Nephron progenitor cell (in vitro differentiated cells): ENCODE data around the gene TRAFD1.

Experiments
- DNase-seq: peaks from one replicate; pipeline ENCODE4 v3.0.0; 2021
- H3K27ac Mint-ChIP-seq: 2 replicates; pipeline ENCODE4 v1.8.0; 2021; ENCODE audit warnings: mild to moderate bottlenecking, moderate library complexity, mixed read lengths
- H3K27me3 Mint-ChIP-seq: 2 replicates; pipeline ENCODE4 v1.8.0; 2021; ENCODE audit warnings: mild to moderate bottlenecking, low read depth, mixed read lengths; ENCODE audit not compliant: poor library complexity
- H3K36me3 Mint-ChIP-seq: 2 replicates; pipeline ENCODE4 v1.8.0; 2021; ENCODE audit warnings: low read depth, mixed read lengths
- H3K4me1 Mint-ChIP-seq: 2 replicates; pipeline ENCODE4 v1.8.0; 2021; ENCODE audit warnings: mixed read lengths
- H3K4me3 Mint-ChIP-seq: 2 replicates; pipeline ENCODE4 v1.8.0; 2021; ENCODE audit warnings: mild to moderate bottlenecking, moderate library complexity, mixed read lengths
- H3K9me3 Mint-ChIP-seq: 2 replicates; pipeline ENCODE4 v1.8.0; 2021; ENCODE audit warnings: mild to moderate bottlenecking, moderate library complexity, mixed read lengths
- TF ChIP-seq, protein P1 (sequence below): fragments of 200-600 bp; sonication (generic); IDR thresholded peaks from 2 replicates; pipeline ENCODE4 v1.5.0; 2021; ENCODE audit warnings: antibody characterized with exemption

Gene TRAFD1

DNA sequence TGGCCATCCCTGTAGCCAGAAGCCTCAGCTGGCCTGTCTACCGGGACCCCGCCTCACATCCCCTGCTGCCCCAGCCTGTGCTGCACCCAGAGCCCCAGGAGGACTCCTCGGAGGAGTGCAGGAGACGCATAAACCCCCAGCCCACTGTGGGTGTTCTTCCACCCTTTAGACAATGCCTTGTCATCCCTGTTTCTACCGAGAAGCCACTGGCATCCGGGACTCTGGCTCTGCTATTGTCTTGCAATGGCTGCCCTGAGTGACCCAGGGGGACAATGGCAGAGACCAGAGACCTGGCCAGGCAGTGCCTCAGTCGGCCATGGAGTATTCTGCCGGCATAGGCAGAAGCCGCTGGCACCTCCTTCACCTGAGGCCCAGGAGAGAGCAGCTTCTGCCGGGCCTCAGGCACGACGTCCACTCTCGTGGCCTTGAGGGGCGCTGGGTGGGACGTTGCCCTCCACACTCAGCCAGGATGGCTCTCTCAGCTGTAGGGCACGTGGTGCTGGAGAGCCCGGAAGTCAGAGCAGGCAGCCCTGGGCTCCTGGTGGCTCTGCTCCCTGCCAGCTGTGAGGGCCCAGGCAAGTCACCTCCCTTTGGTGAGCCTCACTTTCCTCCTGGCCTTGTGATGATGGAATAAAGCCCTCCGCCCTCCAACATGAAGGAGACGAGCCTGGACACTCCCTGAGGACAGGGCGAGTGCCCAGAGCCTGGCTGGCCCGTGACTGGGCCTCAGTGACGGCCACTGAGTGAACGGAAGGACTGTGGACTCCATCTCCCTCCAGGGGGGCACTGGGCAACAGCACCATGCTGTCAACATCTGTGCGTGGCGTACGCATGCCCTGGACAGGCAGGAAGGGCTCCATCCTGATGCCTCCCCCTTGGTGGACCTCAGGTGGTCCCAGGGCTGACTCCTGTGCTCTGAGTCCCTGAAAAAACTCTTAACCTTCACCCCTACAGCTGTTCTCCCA is 41.0 kb downstream of the TRAFD1 start:
- Mint-ChIP-seq H3K27ac (no peak overlapping the region), H3K4me3 (no peak overlapping the region), H3K4me1 (no peaks in the 10 kb centered on the region), H3K27me3 (no peaks in the 10 kb centered on the region), H3K9me3 (no peaks in the 10 kb centered on the region), H3K36me3 (peaks cover 24% of the 10 kb centered on the region)
- TF ChIP-seq, protein P1, sequence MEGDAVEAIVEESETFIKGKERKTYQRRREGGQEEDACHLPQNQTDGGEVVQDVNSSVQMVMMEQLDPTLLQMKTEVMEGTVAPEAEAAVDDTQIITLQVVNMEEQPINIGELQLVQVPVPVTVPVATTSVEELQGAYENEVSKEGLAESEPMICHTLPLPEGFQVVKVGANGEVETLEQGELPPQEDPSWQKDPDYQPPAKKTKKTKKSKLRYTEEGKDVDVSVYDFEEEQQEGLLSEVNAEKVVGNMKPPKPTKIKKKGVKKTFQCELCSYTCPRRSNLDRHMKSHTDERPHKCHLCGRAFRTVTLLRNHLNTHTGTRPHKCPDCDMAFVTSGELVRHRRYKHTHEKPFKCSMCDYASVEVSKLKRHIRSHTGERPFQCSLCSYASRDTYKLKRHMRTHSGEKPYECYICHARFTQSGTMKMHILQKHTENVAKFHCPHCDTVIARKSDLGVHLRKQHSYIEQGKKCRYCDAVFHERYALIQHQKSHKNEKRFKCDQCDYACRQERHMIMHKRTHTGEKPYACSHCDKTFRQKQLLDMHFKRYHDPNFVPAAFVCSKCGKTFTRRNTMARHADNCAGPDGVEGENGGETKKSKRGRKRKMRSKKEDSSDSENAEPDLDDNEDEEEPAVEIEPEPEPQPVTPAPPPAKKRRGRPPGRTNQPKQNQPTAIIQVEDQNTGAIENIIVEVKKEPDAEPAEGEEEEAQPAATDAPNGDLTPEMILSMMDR, result no peak
- DNase-seq, result no peak

DNA sequence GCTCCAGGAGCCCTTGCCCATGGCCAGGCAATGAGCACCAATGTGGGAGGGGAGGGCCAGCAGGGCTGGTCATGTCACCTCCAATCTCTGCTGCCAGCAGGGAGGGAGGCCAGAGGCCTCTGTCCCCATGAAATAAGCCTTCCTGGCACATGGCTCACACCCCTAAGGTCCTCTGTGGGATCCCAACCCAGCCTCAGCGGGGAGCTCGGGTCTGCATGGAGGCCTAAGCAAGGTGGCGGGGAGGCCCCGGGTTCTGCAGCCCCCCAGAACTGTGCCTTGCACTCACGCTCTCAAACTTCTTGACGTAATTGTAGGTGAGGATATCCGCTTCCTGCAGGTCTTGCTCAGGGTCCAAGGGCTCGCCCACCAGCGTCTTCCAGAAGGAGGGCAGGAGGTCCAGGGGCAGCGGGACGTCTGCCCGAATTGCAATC is 41.7 kb downstream of the TRAFD1 start:
- no peak overlapping the region for H3K4me3 Mint-ChIP-seq
- no peak overlapping the region for H3K27ac Mint-ChIP-seq
- H3K36me3 Mint-ChIP-seq, result peaks cover 17% of the 10 kb centered on the region
- DNase-seq, result no peak
- no peaks in the 10 kb centered on the region for H3K27me3 Mint-ChIP-seq
- no peaks in the 10 kb centered on the region for H3K9me3 Mint-ChIP-seq
- no peaks in the 10 kb centered on the region for H3K4me1 Mint-ChIP-seq
- TF ChIP-seq, protein P1, result no peak

DNA sequence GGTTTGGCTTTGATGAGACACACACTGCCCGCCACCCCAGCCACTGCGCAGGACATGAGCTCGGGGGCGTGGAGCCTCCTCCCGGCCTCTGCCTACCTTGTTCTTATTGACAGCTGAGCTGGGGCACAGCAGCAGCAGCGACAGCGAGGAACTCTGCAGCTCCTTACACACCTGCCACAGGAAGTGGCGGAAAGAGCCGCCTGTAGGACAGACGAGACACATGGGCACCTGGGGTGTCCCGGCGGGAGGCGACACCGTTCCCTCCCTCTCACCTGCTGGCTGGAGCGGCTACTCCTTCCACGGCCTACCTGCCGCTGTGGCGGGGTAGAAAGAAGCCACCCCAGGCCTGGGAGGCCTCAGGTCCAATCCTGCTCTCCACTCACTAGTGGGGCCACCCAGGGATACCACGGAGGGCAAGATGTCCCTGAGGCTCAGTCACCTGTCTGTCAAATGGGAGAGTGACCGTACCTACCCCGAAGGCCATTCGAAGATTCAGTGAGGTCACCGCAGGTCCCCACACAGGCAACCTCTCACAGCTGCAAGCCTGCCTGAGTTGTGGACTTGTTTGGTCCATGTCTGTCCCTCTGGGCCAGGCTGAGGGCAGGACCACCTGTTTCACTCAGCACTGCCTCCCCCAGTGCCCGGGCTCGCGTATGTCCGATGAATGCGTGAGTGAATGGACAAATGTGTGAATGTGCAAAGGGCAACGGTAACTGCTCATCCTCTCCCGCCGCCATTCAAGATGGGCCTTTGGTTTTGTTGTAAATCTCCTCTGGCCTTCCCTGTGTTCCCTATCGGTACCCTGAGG is 42.6 kb downstream of the TRAFD1 start:
- TF ChIP-seq, protein P1, result no peak
- Mint-ChIP-seq H3K4me3 (no peak overlapping the region), H3K9me3 (no peaks in the 10 kb centered on the region), H3K27me3 (no peaks in the 10 kb centered on the region), H3K4me1 (no peaks in the 10 kb centered on the region), H3K36me3 (peaks cover 17% of the 10 kb centered on the region), H3K27ac (peak overlapping the region; percentile 39)
- no peak for DNase-seq

DNA sequence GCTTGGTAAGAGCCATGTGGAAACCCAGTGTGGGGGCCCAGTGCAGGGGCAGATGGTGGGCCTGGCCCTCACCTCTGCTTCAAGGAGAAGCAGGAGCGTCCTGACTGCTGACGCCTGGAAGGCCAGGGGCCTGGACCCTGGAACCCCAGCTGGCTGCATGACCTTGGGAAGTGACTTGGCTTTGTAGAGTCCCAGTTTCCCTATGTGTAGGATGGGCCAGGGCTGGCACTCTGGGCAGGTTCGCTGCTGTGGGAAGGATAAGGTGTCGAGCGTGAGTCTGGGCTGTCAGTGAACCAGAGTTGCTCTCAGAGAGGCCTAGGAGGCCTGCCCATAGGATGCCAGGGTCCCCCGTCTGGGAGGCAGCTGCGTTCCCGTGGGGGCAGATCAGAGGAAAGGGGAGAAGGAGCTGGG is 43.2 kb downstream of the TRAFD1 start:
- Mint-ChIP-seq H3K9me3 (no peaks in the 10 kb centered on the region), H3K4me3 (no peak overlapping the region)

DNA sequence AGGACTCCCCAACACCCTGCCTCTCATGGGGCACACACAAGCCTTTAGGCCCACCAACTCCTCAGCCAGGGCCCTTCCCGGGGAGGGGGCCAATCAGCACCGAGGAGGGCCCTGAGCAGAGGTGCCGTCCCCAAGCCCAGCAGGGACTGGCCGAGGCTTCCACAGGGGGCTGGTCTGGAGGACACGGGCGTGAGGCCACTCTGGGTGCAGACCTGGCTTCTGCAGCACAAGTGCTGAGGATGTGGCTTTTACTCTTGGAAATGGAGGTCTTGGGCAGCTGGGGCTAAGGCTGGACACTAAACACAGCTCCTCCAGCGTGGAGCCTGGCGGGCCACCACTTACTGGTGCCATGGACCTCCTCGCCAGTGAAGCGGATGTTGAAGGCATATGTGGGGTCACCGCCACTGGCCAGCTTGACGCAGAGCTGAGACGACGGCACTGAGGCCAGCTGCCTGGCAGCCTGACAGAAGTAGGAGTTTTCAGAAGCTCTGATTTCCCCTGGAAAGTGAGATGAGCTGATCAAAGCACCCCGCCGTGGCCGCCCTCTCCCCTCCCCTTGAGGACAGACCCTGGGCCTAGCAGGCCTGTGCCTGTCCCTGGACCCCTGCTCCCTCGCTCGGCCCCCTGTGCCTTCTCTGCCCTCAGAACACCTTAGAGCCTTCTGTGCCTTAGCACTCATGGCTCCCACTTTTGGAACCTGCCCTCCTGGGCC is 44.0 kb downstream of the TRAFD1 start:
- TF ChIP-seq, protein P1, result no peak
- Mint-ChIP-seq H3K4me3 (no peak overlapping the region), H3K4me1 (no peaks in the 10 kb centered on the region), H3K36me3 (peaks cover 20% of the 10 kb centered on the region), H3K27me3 (no peaks in the 10 kb centered on the region), H3K9me3 (no peaks in the 10 kb centered on the region), H3K27ac (peak overlapping the region; percentile 82)
- no peak for DNase-seq

More for the DNA sequence above, 43.2 kb downstream of the TRAFD1 start:
- H3K36me3 Mint-ChIP-seq, result peaks cover 18% of the 10 kb centered on the region
- H3K4me1 Mint-ChIP-seq, result no peaks in the 10 kb centered on the region
- no peaks in the 10 kb centered on the region for H3K27me3 Mint-ChIP-seq
- no peak for DNase-seq
- TF ChIP-seq, protein P1, result no peak
- peak overlapping the region; percentile 39 for H3K27ac Mint-ChIP-seq
